Skin of body (tissue), 2 donors: ENCODE data around the gene KCNN3. TPM values are rescaled to one million over a fixed set of nuclear protein-coding genes. Genes with fewer than 3 reads are reported as not detected.
"Not testable (repeated sequence)": the region's sequence is repeated elsewhere in the genome, so short reads cannot be mapped to it uniquely, and the experiment has no call there.

Experiments
- DNase-seq: peaks from one replicate; lab custom pipeline; 2025; lab: John Stamatoyannopoulos, UW
- total RNA-seq: library from RNA; depleted of rRNA; stranded (reverse); fragments of >200 nt; gene quantifications from one replicate; pipeline ENCODE4 v1.2.3, GENCODE V29; 2014

The KCNN3 gene
- total RNA-seq, 1 donor from 2014 or later, result 0.99 TPM

- no peak for DNase-seq
Measured at GRCh38 chr1:154710106-154710505, 160.0 kb downstream of the KCNN3 start.

GRCh38 chr1:154707901-154708463 is 162.1 kb downstream of the KCNN3 start:
- DNase-seq, result no peak

GRCh38 chr1:154706851-154707250 is 163.2 kb downstream of the KCNN3 start:
- DNase-seq, result no peak

- DNase-seq, result no peak
Measured at GRCh38 chr1:154705544-154705943, 164.5 kb downstream of the KCNN3 start.

GRCh38 chr1:154703170-154703569 is 166.9 kb downstream of the KCNN3 start:
- no peak for DNase-seq

- no peak for DNase-seq
Measured at GRCh38 chr1:154698320-154699096, 171.6 kb downstream of the KCNN3 start.

- no peak for DNase-seq
Measured at GRCh38 chr1:154697710-154698109, 172.4 kb downstream of the KCNN3 start.

- DNase-seq, result no peak
Measured at GRCh38 chr1:154696456-154696855, 173.6 kb downstream of the KCNN3 start.

- no peak for DNase-seq
Measured at GRCh38 chr1:154695985-154696384, 174.1 kb downstream of the KCNN3 start.

GRCh38 chr1:154694995-154695394 is 175.1 kb downstream of the KCNN3 start:
- DNase-seq, result no peak

- DNase-seq, result no peak
Measured at GRCh38 chr1:154689083-154689482, 181.0 kb downstream of the KCNN3 start.

- DNase-seq, result no peak
Measured at GRCh38 chr1:154686507-154686906, 183.6 kb downstream of the KCNN3 start.

GRCh38 chr1:154683820-154684219 is 186.3 kb downstream of the KCNN3 start:
- DNase-seq, result no peak

- no peak for DNase-seq
Measured at GRCh38 chr1:154682254-154682653, 187.8 kb downstream of the KCNN3 start.

- not testable (repeated sequence) for DNase-seq
Measured at GRCh38 chr1:154677844-154678243, 192.2 kb downstream of the KCNN3 start.

- not testable (repeated sequence) for DNase-seq
Measured at GRCh38 chr1:154676847-154677246, 193.2 kb downstream of the KCNN3 start.

GRCh38 chr1:154674456-154674855 is 195.6 kb downstream of the KCNN3 start:
- DNase-seq, result not testable (repeated sequence)

GRCh38 chr1:154672245-154672644 is 197.8 kb downstream of the KCNN3 start:
- DNase-seq, result not testable (repeated sequence)

GRCh38 chr1:154671412-154671811 is 198.7 kb downstream of the KCNN3 start:
- DNase-seq, result not testable (repeated sequence)

- DNase-seq, result not testable (repeated sequence)
Measured at GRCh38 chr1:154670310-154671270, 199.5 kb downstream of the KCNN3 start.

- DNase-seq, result peak; percentile 70
Measured at GRCh38 chr1:154669464-154670282, 200.4 kb downstream of the KCNN3 start.
